Body of pancreas (tissue), 4 donors: ENCODE data around the gene PTPRM. TPM values are rescaled to one million over a fixed set of nuclear protein-coding genes. Genes with fewer than 3 reads are reported as not detected.

ENCODE experiments used
- ATAC-seq: fragments of 150-250 bp; one replicate; pipeline ENCODE4 v1.9.1; 2016
- DNase-seq, 4 donors: peaks; one replicate each; pipeline ENCODE4 v3.0.0-alpha.2; 2019
- H3K27ac ChIP-seq, 4 donors: fragments of 200-600 bp; sonication (generic); 1 replicate in 3 of 4; 2 replicates in 1 of 4; pipeline versions ENCODE4 v1.5.1 to v1.6.1; 2016 to 2019; ENCODE audit warnings: mild to moderate bottlenecking in 1 of 4, mixed read lengths in 1 of 4, moderate library complexity in 1 of 4
- H3K27me3 ChIP-seq, 2 donors: fragments of 200-600 bp; sonication (generic); one replicate each; pipeline ENCODE4 v1.6.0; 2016; ENCODE audit warnings: mild to moderate bottlenecking in 1 of 2
- H3K36me3 ChIP-seq, 2 donors: fragments of 200-600 bp; sonication (generic); replicated peaks in 1 of 2; 2 replicates each; pipeline ENCODE4 v1.5.1; 2016; ENCODE audit warnings: low read depth in 2 of 2; ENCODE audit not compliant: insufficient read depth in 1 of 2
- H3K4me1 ChIP-seq: fragments of 200-600 bp; sonication (generic); one replicate; pipeline ENCODE4 v1.6.0; 2016
- H3K4me3 ChIP-seq, 2 donors: fragments of 200-600 bp; sonication (generic); 1 replicate in 1 of 2; 2 replicates in 1 of 2; pipeline ENCODE4 v1.5.1; 2016 to 2019
- H3K9me3 ChIP-seq, 3 donors: fragments of 200-600 bp; sonication (generic); 1 replicate in 2 of 3; 2 replicates in 1 of 3; pipeline ENCODE4 v1.5.1; 2016
- CTCF ChIP-seq, 7 experiments: fragments of 450-650 bp in 4 of 7; fragments of 200-600 bp in 3 of 7; sonication (generic) in 3 of 7; IDR thresholded peaks; one replicate each; pipeline ENCODE4 v1.5.1; 2016 to 2019; ENCODE audit warnings: antibody characterized with exemption in 7 of 7
- POLR2A ChIP-seq, 3 donors: fragments of 450-650 bp; IDR thresholded peaks; one replicate each; pipeline ENCODE4 v1.6.1; 2016; ENCODE audit warnings: antibody characterized with exemption in 3 of 3, mild to moderate bottlenecking in 2 of 3
- WGBS, 2 donors: methylation state at CpG; one replicate each; pipeline ENCODE4 v1.1.5; 2017; 5-methylcytosine and 5-hydroxymethylcytosine counted together
- intact Hi-C: fragments of 100-400 bp; cut with DNase I; formaldehyde crosslinking; loops from one replicate; pipeline ENCODE4 v1.15.1; 2023
- total RNA-seq, 2 donors: library from RNA; depleted of rRNA; stranded (reverse); fragments of >200 nt; gene quantifications; one replicate each; pipeline ENCODE4 v1.1.0, GENCODE V29; 2016

PTPRM gene
- total RNA-seq, 2 donors from 2014 or later = 38.2 to 48.0 TPM

GRCh38 chr18:8260827-8261226 is 693.7 kb downstream of the PTPRM start:
- no peak for TF ChIP-seq CTCF (IDR thresholded peaks at IDR 0.05)
- no peak for TF ChIP-seq POLR2A (IDR thresholded peaks at IDR 0.05)
- H3K4me1 ChIP-seq = peaks cover 5% of the 10 kb centered on the region
- H3K27me3 ChIP-seq = no peaks in the 10 kb centered on the region
- 85 to 92% methylated on average over 5 to 9 of the region's 9 CpGs for WGBS, 2 donors
- intact Hi-C loops = no loop called here
- H3K4me3 ChIP-seq = no peak overlapping the region
- no peak overlapping the region for H3K27ac ChIP-seq
- H3K36me3 ChIP-seq = no peaks in the 10 kb centered on the region
- no peak for DNase-seq
- ATAC-seq = no peak
- no peaks in the 10 kb centered on the region for H3K9me3 ChIP-seq

DNA sequence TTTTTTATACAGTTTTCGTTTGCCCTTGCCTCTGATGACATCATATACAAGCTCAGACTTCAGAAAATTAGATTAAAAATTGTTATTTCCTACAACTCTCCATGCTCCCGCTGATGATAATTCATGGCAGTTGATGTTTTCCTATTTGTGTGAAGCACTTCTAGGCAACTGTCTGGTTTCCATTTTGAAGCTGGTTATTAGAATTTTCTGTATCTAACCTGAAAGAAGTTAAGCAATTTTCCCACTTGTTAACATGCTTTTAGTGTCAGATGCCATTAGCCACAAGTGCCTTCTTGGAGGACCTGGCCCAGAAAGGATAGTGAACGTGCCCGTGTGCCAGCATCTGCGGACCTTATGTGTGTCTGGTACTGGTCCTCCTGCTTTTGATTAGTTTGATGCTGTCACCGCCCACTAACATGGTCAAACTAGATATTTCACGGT is 694.6 kb downstream of the PTPRM start:
- WGBS, 2 donors = 91% methylated on average over 7 of the region's 7 CpGs

GRCh38 chr18:8262221-8262620 is 695.1 kb downstream of the PTPRM start:
- Histone ChIP-seq H3K4me1 (peaks cover 5% of the 10 kb centered on the region), H3K36me3 (no peaks in the 10 kb centered on the region), H3K27me3 (no peaks in the 10 kb centered on the region), H3K4me3 (no peak overlapping the region), H3K9me3 (no peaks in the 10 kb centered on the region), H3K27ac (no peak overlapping the region)
- 81 to 90% methylated on average over 6 of the region's 6 CpGs for WGBS, 2 donors
- ATAC-seq = no peak
- intact Hi-C loops = no loop called here
- no peak for TF ChIP-seq CTCF (IDR thresholded peaks at IDR 0.05)
- DNase-seq = no peak

More for the DNA sequence above, 694.6 kb downstream of the PTPRM start:
- H3K27me3 ChIP-seq = no peaks in the 10 kb centered on the region
- no peak overlapping the region for H3K4me3 ChIP-seq
- no peak for DNase-seq
- no peaks in the 10 kb centered on the region for H3K9me3 ChIP-seq
- intact Hi-C loops = no loop called here
- TF ChIP-seq POLR2A (IDR thresholded peaks at IDR 0.05) = no peak
- TF ChIP-seq CTCF (IDR thresholded peaks at IDR 0.05) = no peak
- ATAC-seq = no peak
- no peaks in the 10 kb centered on the region for H3K36me3 ChIP-seq
- H3K4me1 ChIP-seq = peaks cover 5% of the 10 kb centered on the region
- H3K27ac ChIP-seq = no peak overlapping the region

DNA sequence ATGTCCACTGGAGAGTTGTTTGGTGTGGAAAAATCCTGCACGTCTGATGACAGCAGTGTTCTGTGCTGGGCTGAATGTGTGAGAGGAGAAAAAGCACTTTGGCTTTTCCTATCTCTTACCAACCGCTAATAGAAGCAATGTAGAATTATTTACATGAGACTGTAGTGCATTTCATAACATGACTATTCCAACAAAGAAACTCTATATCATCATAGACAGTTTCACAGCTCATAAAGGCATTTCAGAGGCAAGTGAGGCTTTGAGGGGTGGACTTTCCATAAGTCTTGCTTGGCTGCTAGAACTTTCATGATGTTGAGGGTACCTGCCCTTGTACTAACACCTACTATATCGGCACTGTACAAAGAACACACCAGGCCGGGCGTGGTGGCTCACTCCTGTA is 697.0 kb downstream of the PTPRM start:
- 94 to 95% methylated on average over 5 of the region's 5 CpGs for WGBS, 2 donors
- no peaks in the 10 kb centered on the region for H3K9me3 ChIP-seq
- ATAC-seq (no peak), DNase-seq (no peak)
- H3K27ac ChIP-seq = no peak overlapping the region
- intact Hi-C loops = no loop called here
- no peak overlapping the region for H3K4me3 ChIP-seq
- no peaks in the 10 kb centered on the region for H3K27me3 ChIP-seq
- H3K36me3 ChIP-seq = no peaks in the 10 kb centered on the region
- TF ChIP-seq CTCF (IDR thresholded peaks at IDR 0.05) (no peak), POLR2A (IDR thresholded peaks at IDR 0.05) (no peak)
- H3K4me1 ChIP-seq = peaks cover 5% of the 10 kb centered on the region

DNA sequence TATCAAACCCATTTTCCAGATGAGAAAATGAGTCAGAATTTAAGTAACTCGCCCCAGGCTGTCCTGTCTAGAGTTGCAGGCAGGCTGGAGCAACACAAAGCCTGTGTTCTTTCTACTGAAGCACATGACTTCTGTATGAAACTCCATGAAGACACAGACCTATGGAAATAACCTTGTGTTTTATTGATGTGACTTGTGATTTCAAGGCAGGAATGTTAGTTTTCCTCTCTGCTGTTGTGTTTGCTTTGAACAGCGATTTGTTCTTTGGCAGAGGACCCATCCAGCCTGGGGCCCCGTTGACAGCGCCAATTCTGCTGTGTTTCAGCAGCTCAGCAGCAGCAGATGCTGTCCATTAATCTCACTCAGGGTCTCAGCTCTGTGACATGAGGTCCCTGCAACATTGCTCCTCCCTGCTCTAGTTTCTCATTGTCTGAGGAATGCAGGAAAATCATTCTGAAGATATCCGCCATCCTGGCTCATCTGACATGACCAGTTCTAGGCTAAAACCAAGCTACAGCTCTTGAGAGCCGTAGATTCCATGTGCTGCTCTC is 697.8 kb downstream of the PTPRM start:
- Histone ChIP-seq H3K4me3 (no peak overlapping the region), H3K27me3 (no peaks in the 10 kb centered on the region), H3K27ac (no peak overlapping the region), H3K9me3 (no peaks in the 10 kb centered on the region), H3K4me1 (peaks cover 5% of the 10 kb centered on the region), H3K36me3 (no peaks in the 10 kb centered on the region)
- DNase-seq = peak in 2 of 4 donors; percentile 28 to 29
- intact Hi-C loops = no loop called here
- ATAC-seq = peak; percentile 42
- TF ChIP-seq CTCF (IDR thresholded peaks at IDR 0.05) (no peak), POLR2A (IDR thresholded peaks at IDR 0.05) (no peak)
- WGBS, 2 donors = 30 to 37% methylated on average over 5 to 6 of the region's 6 CpGs
